ENCODE data around the gene BLOC1S5. TPM values are rescaled to one million over a fixed set of nuclear protein-coding genes. Genes with fewer than 3 reads are reported as not detected.
A peak's percentile ranks its signal among the peaks of the same experiment; 100 is the strongest.
"Not testable (repeated sequence)": the region's sequence is repeated elsewhere in the genome, so short reads cannot be mapped to it uniquely, and the experiment has no call there.

Gene BLOC1S5
- total and polyA plus RNA-seq, 12 donors = 3.6 to 14.1 (median 9.0) TPM

- H3K4me3 ChIP-seq = no peak overlapping the region
- peaks cover 0 to 34% (median 0%) of the 10 kb centered on the region in 9 donors for H3K36me3 ChIP-seq
- peaks cover 0 to 11% (median 0%) of the 10 kb centered on the region in 9 donors for H3K4me1 ChIP-seq
- intact Hi-C loops (cut with DNase I) = no loop called here
- H3K27ac ChIP-seq = no peak overlapping the region
- DNase-seq (no peak), ATAC-seq (no peak)
- 63 to 64% methylated on average over 3 of the region's 3 CpGs for WGBS, 2 donors
- no peaks in the 10 kb centered on the region for H3K27me3 ChIP-seq
- TF ChIP-seq CTCF (IDR thresholded peaks at IDR 0.05) = no peak
- peaks cover 0 to 14% (median 0%) of the 10 kb centered on the region in 11 donors for H3K9me3 ChIP-seq
Observed at GRCh38 chr6:8043221-8043620, 21.0 kb downstream of the BLOC1S5 start.

- no peak for ATAC-seq
- Histone ChIP-seq H3K4me1 (no peaks in the 10 kb centered on the region), H3K27ac (peak overlapping the region in 1 of 10 donors; percentile 8), H3K36me3 (peaks cover 0 to 31% (median 0%) of the 10 kb centered on the region in 9 donors), H3K27me3 (no peaks in the 10 kb centered on the region), H3K4me3 (no peak overlapping the region), H3K9me3 (peaks cover 0 to 14% (median 0%) of the 10 kb centered on the region in 11 donors)
- no peak for TF ChIP-seq CTCF (IDR thresholded peaks at IDR 0.05)
- 95 to 97% methylated on average over 9 of the region's 9 CpGs for WGBS, 2 donors
- no peak for DNase-seq
- intact Hi-C loops (cut with DNase I) = no loop called here
Observed at GRCh38 chr6:8041913-8042583, 22.1 kb downstream of the BLOC1S5 start.

GRCh38 chr6:8034107-8034506 is 30.1 kb downstream of the BLOC1S5 start:
- H3K27ac ChIP-seq; ATAC-seq; H3K4me3 ChIP-seq; H3K27me3 ChIP-seq; H3K36me3 ChIP-seq; DNase-seq; intact Hi-C loops (cut with DNase I): not testable (repeated sequence)
- H3K9me3 ChIP-seq = peaks cover 0 to 14% (median 0%) of the 10 kb centered on the region in 11 donors
- peaks cover 0 to 12% (median 8%) of the 10 kb centered on the region in 9 donors for H3K4me1 ChIP-seq
- WGBS, 2 donors = 94 to 95% methylated on average over 3 of the region's 3 CpGs

GRCh38 chr6:8030920-8031319 is 33.3 kb downstream of the BLOC1S5 start:
- peaks cover 0 to 39% (median 26%) of the 10 kb centered on the region in 9 donors for H3K4me1 ChIP-seq
- H3K4me3 ChIP-seq = no peak overlapping the region
- no peaks in the 10 kb centered on the region for H3K27me3 ChIP-seq
- peaks cover 0 to 6% (median 0%) of the 10 kb centered on the region in 9 donors for H3K36me3 ChIP-seq
- TF ChIP-seq CTCF (IDR thresholded peaks at IDR 0.05) = no peak
- intact Hi-C loops (cut with DNase I) = no loop called here
- DNase-seq = no peak
- no peak overlapping the region for H3K27ac ChIP-seq
- no peak for ATAC-seq
- peaks cover 0 to 14% (median 0%) of the 10 kb centered on the region in 11 donors for H3K9me3 ChIP-seq
- WGBS, 2 donors = 94 to 95% methylated on average over 5 of the region's 5 CpGs
